Measurements from ENCODE around the gene KLK12.

- TF ChIP-seq EZH2 (IDR thresholded peaks at IDR 0.05; ENCODE audit: insufficient read depth, poor library complexity, severe bottlenecking) = no peak
- TF ChIP-seq EZH2phosphoT487 (IDR thresholded peaks at IDR 0.05; ENCODE audit: insufficient read depth, low read depth) = no peak
These were observed 15.3 kb downstream of the KLK12 start, which contains the start of gene KLK10 for GRCh38 chr19:51019544-51019925.

All from GM23248 (cell line).